Loucy (cell line): ENCODE measurements around the gene TFDP1.

Experiments
- H2AFZ ChIP-seq: fragments of 200-600 bp; sonication (generic); 2 replicates; pipeline ENCODE4 v1.6.0; 2016; ENCODE audit warnings: antibody characterized with exemption, mild to moderate bottlenecking, low read length, moderate library complexity
- H3F3A ChIP-seq: fragments of 200-600 bp; 2 replicates; pipeline ENCODE4 v1.6.0; 2016; ENCODE audit warnings: antibody characterized with exemption, low read depth, mild to moderate bottlenecking
- H3K27me3 ChIP-seq: fragments of 200-600 bp; sonication (generic); 2 replicates; pipeline ENCODE4 v1.6.1; 2014; ENCODE audit warnings: low read length, mild to moderate bottlenecking; ENCODE audit not compliant: insufficient read depth, poor library complexity, severe bottlenecking
- H3K36me3 ChIP-seq: fragments of 200-600 bp; sonication (generic); 2 replicates; pipeline ENCODE4 v1.6.1; 2016; ENCODE audit warnings: low read length; ENCODE audit not compliant: insufficient read depth
- H3K4me1 ChIP-seq: fragments of 200-600 bp; sonication (generic); 2 replicates; pipeline ENCODE4 v1.5.1; 2014; ENCODE audit warnings: low read length, mild to moderate bottlenecking; ENCODE audit not compliant: insufficient read depth, poor library complexity, severe bottlenecking
- H3K4me2 ChIP-seq: fragments of 200-600 bp; sonication (generic); 2 replicates; pipeline ENCODE4 v1.6.0; 2014; ENCODE audit warnings: antibody characterized with exemption, low read length, low read depth, mild to moderate bottlenecking; ENCODE audit not compliant: poor library complexity, severe bottlenecking
- H3K4me3 ChIP-seq: fragments of 200-600 bp; sonication (generic); 2 replicates; pipeline ENCODE4 v1.5.1; 2014; ENCODE audit warnings: low read length, mild to moderate bottlenecking, mixed read lengths; ENCODE audit not compliant: poor library complexity, severe bottlenecking
- H3K79me2 ChIP-seq: fragments of 200-600 bp; sonication (generic); 2 replicates; pipeline ENCODE4 v1.6.1; 2014; ENCODE audit warnings: low read length; ENCODE audit not compliant: insufficient read depth
- H3K9ac ChIP-seq: fragments of 200-600 bp; sonication (generic); 2 replicates; pipeline ENCODE4 v1.6.0; 2014; ENCODE audit warnings: mild to moderate bottlenecking, low read depth, low read length, moderate library complexity; ENCODE audit not compliant: poor library complexity, severe bottlenecking
- H3K9me2 ChIP-seq: fragments of 200-600 bp; sonication (generic); replicated peaks from 2 replicates; pipeline ENCODE4 v1.6.1; 2016; ENCODE audit warnings: low read depth, low read length, mixed read lengths
- H3K9me3 ChIP-seq: fragments of 200-600 bp; sonication (generic); 2 replicates; pipeline ENCODE4 v1.6.1; 2014; ENCODE audit warnings: mild to moderate bottlenecking, antibody characterized with exemption, low read length, low read depth; ENCODE audit not compliant: insufficient read depth
- H4K20me1 ChIP-seq: fragments of 200-600 bp; sonication (generic); 2 replicates; pipeline ENCODE4 v1.6.0; 2014; ENCODE audit warnings: antibody characterized with exemption, low read length, mild to moderate bottlenecking; ENCODE audit not compliant: insufficient read depth, poor library complexity, severe bottlenecking
- CTCF ChIP-seq: fragments of 200-600 bp; sonication (generic); conservative IDR thresholded peaks from 2 replicates; pipeline ENCODE4 v1.5.1; 2014; ENCODE audit warnings: mild to moderate bottlenecking, antibody characterized with exemption, low read length
- EZH2phosphoT487 ChIP-seq: fragments of 200-600 bp; IDR thresholded peaks from 2 replicates; pipeline ENCODE4 v1.6.1; 2018; ENCODE audit warnings: antibody characterized with exemption, mild to moderate bottlenecking, moderate library complexity, borderline replicate concordance

TFDP1 gene

GRCh38 chr13:113671066-113672001, 86.8 kb downstream of the TFDP1 start:
- Histone ChIP-seq H4K20me1 (no peaks in the 10 kb centered on the region), H3K4me3 (no peak overlapping the region), H3F3A (no peaks in the 10 kb centered on the region), H3K27me3 (no peaks in the 10 kb centered on the region), H3K9me2 (no peaks in the 10 kb centered on the region), H3K4me1 (no peaks in the 10 kb centered on the region), H3K9me3 (no peaks in the 10 kb centered on the region), H3K79me2 (no peaks in the 10 kb centered on the region), H3K36me3 (no peaks in the 10 kb centered on the region), H3K9ac (no peak overlapping the region), H2AFZ (no peak overlapping the region), H3K4me2 (no peak overlapping the region)
- TF ChIP-seq CTCF (no peak), EZH2phosphoT487 (no peak)

- no peak overlapping the region for H3K4me3 ChIP-seq
- no peaks in the 10 kb centered on the region for H3K79me2 ChIP-seq
- no peak overlapping the region for H2AFZ ChIP-seq
- H3K4me2 ChIP-seq = no peak overlapping the region
- no peaks in the 10 kb centered on the region for H3K9me2 ChIP-seq
- no peaks in the 10 kb centered on the region for H3K9me3 ChIP-seq
- H3F3A ChIP-seq = no peaks in the 10 kb centered on the region
- no peaks in the 10 kb centered on the region for H3K27me3 ChIP-seq
- no peak overlapping the region for H3K9ac ChIP-seq
- TF ChIP-seq CTCF = no peak
- no peak for TF ChIP-seq EZH2phosphoT487
- no peaks in the 10 kb centered on the region for H3K36me3 ChIP-seq
- H3K4me1 ChIP-seq = no peaks in the 10 kb centered on the region
- no peaks in the 10 kb centered on the region for H4K20me1 ChIP-seq
Measured at GRCh38 chr13:113672002-113672651, 87.6 kb downstream of the TFDP1 start.
